ENCODE measurements around the gene PIR. TPM values are rescaled to one million over a fixed set of nuclear protein-coding genes. Genes with fewer than 3 reads are reported as not detected.

The PIR gene
- total and polyA plus RNA-seq, 2 of the 8 experiments (the other 6 are each of a cell fraction or from before 2014, with no cell fraction given) = 6.4 to 10.3 TPM

DNA sequence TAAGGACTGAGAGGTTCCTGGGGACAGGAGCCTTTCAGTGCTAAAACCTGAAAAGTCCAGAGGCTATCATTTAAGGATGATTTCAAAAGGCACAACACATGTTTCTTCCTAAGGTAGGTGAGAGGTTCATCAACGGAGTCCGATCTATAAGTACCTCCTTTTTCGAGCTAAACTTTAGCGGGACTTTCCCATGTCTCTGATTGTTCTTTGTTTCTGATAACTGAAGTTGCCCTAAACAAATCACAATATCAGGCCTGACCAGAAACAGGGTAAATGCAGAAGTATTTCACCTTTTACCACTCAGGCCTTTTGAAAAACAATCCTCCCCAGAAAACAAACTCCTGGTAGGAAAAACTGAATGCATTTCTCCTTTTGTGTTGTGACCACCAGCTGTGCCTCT, 17.6 kb downstream of the PIR start:
- POLR2A ChIA-PET (ENCODE audit: partially characterized antibody) = no interaction called here
- Histone ChIP-seq H2BK120ac (replicated peaks; ENCODE audit: low read depth, low read length) (no peak overlapping the region), H3K4me3 (ENCODE audit: extremely low read depth in 1 of 4, insufficient read depth in 2 of 4, low read depth in 3 of 4, low read length in 4 of 4) (0 out of 8 replicates have a peak overlapping the region, but pooled peaks of 1 of the 4 experiments have one; percentile 15), H3K9me3 (ENCODE audit: insufficient read depth in 2 of 2, low read depth in 1 of 2, low read length in 1 of 2) (no peaks in the 10 kb centered on the region), H3K14ac (ENCODE audit: insufficient read length) (no peak overlapping the region), H3K4me2 (ENCODE audit: insufficient read depth in 1 of 2, low read depth in 2 of 2, low read length in 2 of 2) (peak overlapping the region; percentile 33 to 39; a peak in 2 of 4 replicates), H3K27ac (ENCODE audit: low read depth, low read length) (no peak overlapping the region), H2BK12ac (ENCODE audit: low read depth, low read length) (no peak overlapping the region), H4K20me1 (replicated peaks in 1 of 2; ENCODE audit: control insufficient read depth in 1 of 2, insufficient read depth in 2 of 2, low read length in 2 of 2) (no peaks in the 10 kb centered on the region), H3K23ac (ENCODE audit: insufficient read length) (no peak overlapping the region), H3K9ac (replicated peaks in 1 of 4; ENCODE audit: extremely low read depth in 1 of 4, low read depth in 3 of 4, low read length in 3 of 4) (no peak overlapping the region), H3K27me3 (replicated peaks in 1 of 4; ENCODE audit: control insufficient read depth in 3 of 4, extremely low read depth in 1 of 4, insufficient read depth in 3 of 4, low read length in 3 of 4) (no peaks in the 10 kb centered on the region), H2AK5ac (ENCODE audit: low read depth, low read length) (no peak overlapping the region), H3K4me1 (replicated peaks in 1 of 4; ENCODE audit: control insufficient read depth in 3 of 4, insufficient read depth in 4 of 4, low read length in 3 of 4) (peaks cover 0 to 3% (median 0%) of the 10 kb centered on the region in 4 experiments; a peak in 2 of 7 replicates), H2BK20ac (ENCODE audit: low read length) (no peak overlapping the region), H3K18ac (ENCODE audit: extremely low read depth, low read length) (no peak overlapping the region), H3K4ac (replicated peaks; ENCODE audit: insufficient read length, low read depth, low read length) (no peak overlapping the region), H2BK15ac (ENCODE audit: low read length) (no peak overlapping the region), H4K91ac (replicated peaks; ENCODE audit: insufficient read length, low read length) (no peak overlapping the region), H3K79me1 (ENCODE audit: low read depth, low read length) (no peaks in the 10 kb centered on the region), H4K8ac (ENCODE audit: extremely low read depth, insufficient read depth, low read length) (no peak overlapping the region), H3K79me2 (ENCODE audit: control insufficient read depth in 1 of 2, insufficient read depth in 2 of 2, low read length in 2 of 2) (no peaks in the 10 kb centered on the region), H2BK5ac (ENCODE audit: low read depth, low read length) (no peak overlapping the region), H3K56ac (replicated peaks; ENCODE audit: insufficient read length, low read depth, low read length) (no peak overlapping the region), H4K5ac (ENCODE audit: insufficient read length, low read depth, low read length) (no peak overlapping the region), H3K36me3 (ENCODE audit: control insufficient read depth in 2 of 4, insufficient read depth in 4 of 4, low read length in 3 of 4) (no peaks in the 10 kb centered on the region; a peak in 1 of 8 replicates), H2AFZ (ENCODE audit: low read length) (no peak overlapping the region; the same call in 1 of the 2 replicates), H3K23me2 (ENCODE audit: low read depth, low read length) (no peaks in the 10 kb centered on the region; the same call in 1 of the 2 replicates)
- no peak for FAIRE-seq
- CTCF ChIA-PET (ENCODE audit: partially characterized antibody) = interaction anchor here (3.7 kb wide), 1 partner anchor 8 kb away, joined by 14 read pairs; no protein-coding TSS in a partner anchor
- no peak for TF ChIP-seq BACH1 (IDR thresholded peaks at IDR 0.05; ENCODE audit: low read length)
- TF ChIP-seq BCL11A (IDR thresholded peaks at IDR 0.05; ENCODE audit: low read depth in 2 of 2, low read length in 2 of 2) = no peak
- no peak for TF ChIP-seq TAF7 (optimal IDR thresholded peaks at IDR 0.05; ENCODE audit: borderline replicate concordance, low read depth, low read length)
- no peak for TF ChIP-seq ATF3 (IDR thresholded peaks at IDR 0.05; ENCODE audit: insufficient read depth, low read depth, low read length)
- no peak for TF ChIP-seq CBX8 (IDR thresholded peaks at IDR 0.05; ENCODE audit: borderline replicate concordance, low read depth, low read length)
- no peak for TF ChIP-seq E2F6 (IDR thresholded peaks at IDR 0.05)
- TF ChIP-seq KDM1A (IDR thresholded peaks at IDR 0.05; ENCODE audit: borderline replicate concordance, low read length) = no peak
- no peak for TF ChIP-seq SIX5 (IDR thresholded peaks at IDR 0.05; ENCODE audit: low read depth, low read length)
- TF ChIP-seq, protein P1, sequence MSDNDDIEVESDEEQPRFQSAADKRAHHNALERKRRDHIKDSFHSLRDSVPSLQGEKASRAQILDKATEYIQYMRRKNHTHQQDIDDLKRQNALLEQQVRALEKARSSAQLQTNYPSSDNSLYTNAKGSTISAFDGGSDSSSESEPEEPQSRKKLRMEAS (IDR thresholded peaks at IDR 0.05) = no peak
- no peak for DNase-seq (ENCODE audit: low read depth in 1 of 2, low spot score in 2 of 2)
- WGBS, 2 experiments (ENCODE audit: extremely low coverage in 1 of 2, insufficient coverage in 1 of 2, insufficient read length in 1 of 2, insufficient replicate concordance in 2 of 2, low coverage in 1 of 2, low lambda C conversion rate in 2 of 2, missing lambda C conversion rate in 1 of 2) = 33% methylated on average over 2 of the region's 4 CpGs; no CpG with 5 or more reads in 1 of the 2 experiments

Measured in H1 (cell line).